ENCODE data around the gene MACROH2A2. TPM values are rescaled to one million over a fixed set of nuclear protein-coding genes. Genes with fewer than 3 reads are reported as not detected.

The MACROH2A2 gene
- total and polyA plus RNA-seq, 2 of the 13 experiments (the other 11 are each of a cell fraction or from before 2014, with no cell fraction given) = 9.8 to 43.1 TPM

DNA sequence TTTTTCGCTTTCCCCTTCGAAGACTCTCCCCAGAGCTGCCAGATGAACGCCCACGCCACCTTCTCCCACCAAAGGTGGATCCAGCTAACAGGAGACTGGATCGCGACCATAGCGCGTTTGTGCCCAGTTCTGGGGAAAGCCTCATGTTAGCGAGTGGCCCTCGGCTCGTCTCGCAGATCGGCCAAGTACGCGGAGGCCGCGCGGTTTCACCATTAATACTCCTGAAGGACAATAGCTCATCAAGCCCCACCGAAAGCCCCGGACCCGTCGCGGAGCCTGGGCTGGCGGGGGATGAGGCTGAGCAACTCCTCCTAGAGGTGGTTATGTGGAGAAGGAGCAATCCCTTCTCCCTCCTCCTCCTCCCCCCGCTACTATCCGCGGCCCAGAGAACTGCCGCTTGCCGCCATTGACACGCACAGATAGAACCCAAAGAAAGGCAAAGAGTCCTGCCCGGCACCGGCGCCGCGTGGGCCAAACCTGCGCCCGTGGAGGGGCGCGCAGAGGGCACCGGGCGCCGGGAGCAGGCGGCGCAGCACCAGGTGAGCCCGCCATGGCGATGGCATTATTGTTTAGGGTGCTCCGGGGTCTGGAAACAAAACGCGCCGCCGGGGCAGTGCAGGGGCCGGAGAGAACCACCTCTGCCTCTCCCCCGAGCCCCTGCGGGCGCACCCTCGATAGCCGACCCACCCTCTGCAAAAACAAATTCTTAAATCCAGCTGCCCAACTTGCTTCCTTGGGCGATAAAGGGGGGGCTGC is at the start of gene MACROH2A2 (continued):
- TF ChIP-seq SIX1 (CRISPR knock-in tag; IDR thresholded peaks at IDR 0.05; ENCODE audit: borderline replicate concordance) (no peak), POLR2A (IDR thresholded peaks at IDR 0.05; ENCODE audit: insufficient read depth in 1 of 2, low read depth in 2 of 2, low read length in 2 of 2) (peak; percentile 19 to 47; a peak in 2 of 4 replicates), SOX5 (CRISPR knock-in tag; IDR thresholded peaks at IDR 0.05; ENCODE audit: borderline replicate concordance) (peak; percentile 25; the same call in 1 of the 2 replicates), ZNF552 (CRISPR knock-in tag; IDR thresholded peaks at IDR 0.05; ENCODE audit: borderline replicate concordance) (no peak), RXRA (CRISPR knock-in tag; IDR thresholded peaks at IDR 0.05) (no peak; the same call in 1 of the 2 replicates), FOSL2 (CRISPR knock-in tag; IDR thresholded peaks at IDR 0.05) (0 out of 2 replicates have a peak, but pooled peaks have one; percentile 9), FOSL1 (CRISPR knock-in tag; IDR thresholded peaks at IDR 0.05; ENCODE audit: borderline replicate concordance) (no peak), ZNF7 (CRISPR knock-in tag; IDR thresholded peaks at IDR 0.05) (no peak), ZBTB3 (CRISPR knock-in tag; IDR thresholded peaks at IDR 0.05; ENCODE audit: borderline replicate concordance, low read depth) (no peak), TP53 (CRISPR knock-in tag; conservative IDR thresholded peaks at IDR 0.05) (no peak; the same call in 1 of the 2 replicates)
- TF ChIP-seq, protein P1, sequence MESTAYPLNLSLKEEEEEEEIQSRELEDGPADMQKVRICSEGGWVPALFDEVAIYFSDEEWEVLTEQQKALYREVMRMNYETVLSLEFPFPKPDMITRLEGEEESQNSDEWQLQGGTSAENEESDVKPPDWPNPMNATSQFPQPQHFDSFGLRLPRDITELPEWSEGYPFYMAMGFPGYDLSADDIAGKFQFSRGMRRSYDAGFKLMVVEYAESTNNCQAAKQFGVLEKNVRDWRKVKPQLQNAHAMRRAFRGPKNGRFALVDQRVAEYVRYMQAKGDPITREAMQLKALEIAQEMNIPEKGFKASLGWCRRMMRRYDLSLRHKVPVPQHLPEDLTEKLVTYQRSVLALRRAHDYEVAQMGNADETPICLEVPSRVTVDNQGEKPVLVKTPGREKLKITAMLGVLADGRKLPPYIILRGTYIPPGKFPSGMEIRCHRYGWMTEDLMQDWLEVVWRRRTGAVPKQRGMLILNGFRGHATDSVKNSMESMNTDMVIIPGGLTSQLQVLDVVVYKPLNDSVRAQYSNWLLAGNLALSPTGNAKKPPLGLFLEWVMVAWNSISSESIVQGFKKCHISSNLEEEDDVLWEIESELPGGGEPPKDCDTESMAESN (CRISPR knock-in tag; conservative IDR thresholded peaks at IDR 0.05) = 0 out of 2 replicates have a peak, but pooled peaks have one; percentile 42
- TF ChIP-seq, protein P2, sequence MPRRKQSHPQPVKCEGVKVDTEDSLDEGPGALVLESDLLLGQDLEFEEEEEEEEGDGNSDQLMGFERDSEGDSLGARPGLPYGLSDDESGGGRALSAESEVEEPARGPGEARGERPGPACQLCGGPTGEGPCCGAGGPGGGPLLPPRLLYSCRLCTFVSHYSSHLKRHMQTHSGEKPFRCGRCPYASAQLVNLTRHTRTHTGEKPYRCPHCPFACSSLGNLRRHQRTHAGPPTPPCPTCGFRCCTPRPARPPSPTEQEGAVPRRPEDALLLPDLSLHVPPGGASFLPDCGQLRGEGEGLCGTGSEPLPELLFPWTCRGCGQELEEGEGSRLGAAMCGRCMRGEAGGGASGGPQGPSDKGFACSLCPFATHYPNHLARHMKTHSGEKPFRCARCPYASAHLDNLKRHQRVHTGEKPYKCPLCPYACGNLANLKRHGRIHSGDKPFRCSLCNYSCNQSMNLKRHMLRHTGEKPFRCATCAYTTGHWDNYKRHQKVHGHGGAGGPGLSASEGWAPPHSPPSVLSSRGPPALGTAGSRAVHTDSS (CRISPR knock-in tag; conservative IDR thresholded peaks at IDR 0.05) = no peak
- TF ChIP-seq, protein P3, sequence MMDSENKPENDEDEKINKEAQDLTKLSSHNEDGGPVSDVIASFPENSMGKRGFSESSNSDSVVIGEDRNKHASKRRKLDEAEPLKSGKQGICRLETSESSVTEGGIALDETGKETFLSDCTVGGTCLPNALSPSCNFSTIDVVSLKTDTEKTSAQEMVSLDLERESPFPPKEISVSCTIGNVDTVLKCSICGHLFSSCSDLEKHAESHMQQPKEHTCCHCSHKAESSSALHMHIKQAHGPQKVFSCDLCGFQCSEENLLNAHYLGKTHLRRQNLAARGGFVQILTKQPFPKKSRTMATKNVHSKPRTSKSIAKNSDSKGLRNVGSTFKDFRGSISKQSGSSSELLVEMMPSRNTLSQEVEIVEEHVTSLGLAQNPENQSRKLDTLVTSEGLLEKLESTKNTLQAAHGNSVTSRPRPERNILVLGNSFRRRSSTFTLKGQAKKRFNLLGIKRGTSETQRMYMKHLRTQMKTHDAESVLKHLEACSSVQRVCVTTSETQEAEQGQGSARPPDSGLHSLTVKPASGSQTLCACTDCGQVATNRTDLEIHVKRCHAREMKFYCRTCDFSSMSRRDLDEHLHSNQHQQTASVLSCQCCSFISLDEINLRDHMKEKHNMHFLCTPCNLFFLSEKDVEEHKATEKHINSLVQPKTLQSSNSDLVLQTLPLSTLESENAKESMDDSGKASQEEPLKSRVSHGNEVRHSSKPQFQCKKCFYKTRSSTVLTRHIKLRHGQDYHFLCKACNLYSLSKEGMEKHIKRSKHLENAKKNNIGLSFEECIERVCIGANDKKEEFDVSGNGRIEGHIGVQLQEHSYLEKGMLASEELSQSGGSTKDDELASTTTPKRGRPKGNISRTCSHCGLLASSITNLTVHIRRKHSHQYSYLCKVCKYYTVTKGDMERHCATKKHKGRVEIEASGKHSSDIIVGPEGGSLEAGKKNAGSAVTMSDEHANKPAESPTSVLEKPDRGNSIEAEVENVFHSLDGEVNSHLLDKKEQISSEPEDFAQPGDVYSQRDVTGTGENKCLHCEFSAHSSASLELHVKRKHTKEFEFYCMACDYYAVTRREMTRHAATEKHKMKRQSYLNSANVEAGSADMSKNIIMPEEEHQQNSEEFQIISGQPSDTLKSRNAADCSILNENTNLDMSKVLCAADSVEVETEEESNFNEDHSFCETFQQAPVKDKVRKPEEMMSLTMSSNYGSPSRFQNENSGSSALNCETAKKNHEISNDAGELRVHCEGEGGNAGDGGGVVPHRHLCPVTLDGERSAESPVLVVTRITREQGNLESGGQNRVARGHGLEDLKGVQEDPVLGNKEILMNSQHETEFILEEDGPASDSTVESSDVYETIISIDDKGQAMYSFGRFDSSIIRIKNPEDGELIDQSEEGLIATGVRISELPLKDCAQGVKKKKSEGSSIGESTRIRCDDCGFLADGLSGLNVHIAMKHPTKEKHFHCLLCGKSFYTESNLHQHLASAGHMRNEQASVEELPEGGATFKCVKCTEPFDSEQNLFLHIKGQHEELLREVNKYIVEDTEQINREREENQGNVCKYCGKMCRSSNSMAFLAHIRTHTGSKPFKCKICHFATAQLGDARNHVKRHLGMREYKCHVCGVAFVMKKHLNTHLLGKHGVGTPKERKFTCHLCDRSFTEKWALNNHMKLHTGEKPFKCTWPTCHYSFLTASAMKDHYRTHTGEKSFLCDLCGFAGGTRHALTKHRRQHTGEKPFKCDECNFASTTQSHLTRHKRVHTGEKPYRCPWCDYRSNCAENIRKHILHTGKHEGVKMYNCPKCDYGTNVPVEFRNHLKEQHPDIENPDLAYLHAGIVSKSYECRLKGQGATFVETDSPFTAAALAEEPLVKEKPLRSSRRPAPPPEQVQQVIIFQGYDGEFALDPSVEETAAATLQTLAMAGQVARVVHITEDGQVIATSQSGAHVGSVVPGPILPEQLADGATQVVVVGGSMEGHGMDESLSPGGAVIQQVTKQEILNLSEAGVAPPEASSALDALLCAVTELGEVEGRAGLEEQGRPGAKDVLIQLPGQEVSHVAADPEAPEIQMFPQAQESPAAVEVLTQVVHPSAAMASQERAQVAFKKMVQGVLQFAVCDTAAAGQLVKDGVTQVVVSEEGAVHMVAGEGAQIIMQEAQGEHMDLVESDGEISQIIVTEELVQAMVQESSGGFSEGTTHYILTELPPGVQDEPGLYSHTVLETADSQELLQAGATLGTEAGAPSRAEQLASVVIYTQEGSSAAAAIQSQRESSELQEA (CRISPR knock-in tag; IDR thresholded peaks at IDR 0.05; ENCODE audit: not compliant biosample characterization) = no peak
- TF ChIP-seq, protein P4, sequence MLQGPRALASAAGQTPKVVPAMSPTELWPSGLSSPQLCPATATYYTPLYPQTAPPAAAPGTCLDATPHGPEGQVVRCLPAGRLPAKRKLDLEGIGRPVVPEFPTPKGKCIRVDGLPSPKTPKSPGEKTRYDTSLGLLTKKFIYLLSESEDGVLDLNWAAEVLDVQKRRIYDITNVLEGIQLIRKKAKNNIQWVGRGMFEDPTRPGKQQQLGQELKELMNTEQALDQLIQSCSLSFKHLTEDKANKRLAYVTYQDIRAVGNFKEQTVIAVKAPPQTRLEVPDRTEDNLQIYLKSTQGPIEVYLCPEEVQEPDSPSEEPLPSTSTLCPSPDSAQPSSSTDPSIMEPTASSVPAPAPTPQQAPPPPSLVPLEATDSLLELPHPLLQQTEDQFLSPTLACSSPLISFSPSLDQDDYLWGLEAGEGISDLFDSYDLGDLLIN (CRISPR knock-in tag; IDR thresholded peaks at IDR 0.05; ENCODE audit: borderline replicate concordance) = no peak
